KMS-11 (cell line): ENCODE measurements around the gene USP3.
A peak's percentile ranks its signal among the peaks of the same experiment; 100 is the strongest.

Experiments used
- H2AFZ ChIP-seq: fragments of 200-600 bp; sonication (generic); 2 replicates; pipeline ENCODE4 v1.6.1; 2016; ENCODE audit warnings: antibody characterized with exemption, mixed run types, low read depth
- H3K27ac ChIP-seq: fragments of 200-600 bp; sonication (generic); 2 replicates; pipeline ENCODE4 v1.6.1; 2016; ENCODE audit warnings: mild to moderate bottlenecking, mixed run types
- H3K27me3 ChIP-seq: fragments of 200-600 bp; sonication (generic); 2 replicates; pipeline ENCODE4 v1.6.1; 2017; ENCODE audit warnings: mild to moderate bottlenecking, low read depth, mixed run types, moderate library complexity; ENCODE audit not compliant: insufficient read depth
- H3K36me3 ChIP-seq: fragments of 200-600 bp; sonication (generic); 2 replicates; pipeline ENCODE4 v1.6.1; 2017; ENCODE audit warnings: mild to moderate bottlenecking, mixed run types; ENCODE audit not compliant: insufficient read depth
- H3K4me1 ChIP-seq: fragments of 200-600 bp; sonication (generic); 2 replicates; pipeline ENCODE4 v1.6.1; 2016; ENCODE audit warnings: mild to moderate bottlenecking, low read depth, mixed run types; ENCODE audit not compliant: poor library complexity, severe bottlenecking
- H3K4me2 ChIP-seq: fragments of 200-600 bp; sonication (generic); 2 replicates; pipeline ENCODE4 v1.7.0; 2016; ENCODE audit warnings: mild to moderate bottlenecking, mixed run types
- H3K4me3 ChIP-seq: fragments of 200-600 bp; sonication (generic); IDR thresholded peaks from 2 replicates; pipeline ENCODE4 v1.6.1; 2017; ENCODE audit warnings: low read depth, low read length, mixed read lengths; ENCODE audit not compliant: insufficient read depth
- H3K79me2 ChIP-seq: fragments of 200-600 bp; sonication (generic); 2 replicates; pipeline ENCODE4 v1.6.1; 2016; ENCODE audit warnings: low read depth, mixed run types; ENCODE audit not compliant: insufficient read depth
- H3K9ac ChIP-seq: fragments of 200-600 bp; sonication (generic); 2 replicates; pipeline ENCODE4 v1.6.1; 2016; ENCODE audit warnings: mild to moderate bottlenecking, mixed run types
- H4K20me1 ChIP-seq: fragments of 200-600 bp; sonication (generic); 2 replicates; pipeline ENCODE4 v1.6.1; 2016; ENCODE audit warnings: mild to moderate bottlenecking, mixed run types; ENCODE audit not compliant: insufficient read depth
- CTCF ChIP-seq: fragments of 200-600 bp; sonication (generic); conservative IDR thresholded peaks from 2 replicates; pipeline ENCODE4 v1.6.1; 2017; ENCODE audit warnings: low read depth, mild to moderate bottlenecking, antibody characterized with exemption, low read length, moderate library complexity, mixed read lengths

The USP3 gene

GRCh38 chr15:63596676-63597037, 92.3 kb downstream of the USP3 start:
- TF ChIP-seq CTCF, result no peak
- H3K27me3 ChIP-seq, result no peaks in the 10 kb centered on the region
- H3K4me2 ChIP-seq, result no peak overlapping the region
- no peaks in the 10 kb centered on the region for H3K36me3 ChIP-seq
- no peak overlapping the region for H2AFZ ChIP-seq
- H3K27ac ChIP-seq, result no peak overlapping the region
- H3K4me3 ChIP-seq, result no peak overlapping the region
- H4K20me1 ChIP-seq, result no peaks in the 10 kb centered on the region
- peaks cover 19% of the 10 kb centered on the region for H3K4me1 ChIP-seq
- H3K9ac ChIP-seq, result no peak overlapping the region
- no peaks in the 10 kb centered on the region for H3K79me2 ChIP-seq

- Histone ChIP-seq H3K27me3 (no peaks in the 10 kb centered on the region), H3K27ac (no peak within 1 kb of the TSS), H3K4me3 (no peak within 1 kb of the TSS), H3K9ac (no peak within 1 kb of the TSS), H3K79me2 (no peaks in the 10 kb centered on the region), H2AFZ (no peak within 1 kb of the TSS), H4K20me1 (no peaks in the 10 kb centered on the region), H3K4me1 (peaks cover 18% of the 10 kb centered on the region), H3K4me2 (no peak within 1 kb of the TSS), H3K36me3 (no peaks in the 10 kb centered on the region)
- no peak for TF ChIP-seq CTCF
Measured at GRCh38 chr15:63597038-63597790, 92.8 kb downstream of the USP3 start, which contains the start of gene FBXL22. FBXL22 (plus strand) TSS chr15:63597387; CDS start chr15:63597393, 6 bp downstream.

- Histone ChIP-seq H3K27me3 (no peaks in the 10 kb centered on the region), H4K20me1 (no peaks in the 10 kb centered on the region), H3K79me2 (no peaks in the 10 kb centered on the region), H2AFZ (no peak overlapping the region), H3K4me1 (peaks cover 23% of the 10 kb centered on the region), H3K36me3 (no peaks in the 10 kb centered on the region), H3K4me3 (no peak overlapping the region), H3K27ac (no peak overlapping the region), H3K4me2 (no peak overlapping the region), H3K9ac (no peak overlapping the region)
- no peak for TF ChIP-seq CTCF
Measured at GRCh38 chr15:63597821-63598220, 93.4 kb downstream of the USP3 start.

- Histone ChIP-seq H3K4me1 (peaks cover 28% of the 10 kb centered on the region), H3K4me3 (no peak overlapping the region), H3K4me2 (peak overlapping the region; percentile 97), H3K27me3 (no peaks in the 10 kb centered on the region), H2AFZ (0 out of 2 replicates have a peak overlapping the region, but pooled peaks have one; percentile 55), H4K20me1 (no peaks in the 10 kb centered on the region), H3K79me2 (no peaks in the 10 kb centered on the region), H3K36me3 (no peaks in the 10 kb centered on the region), H3K9ac (peak overlapping the region; percentile 86; the same call in 1 of the 2 replicates), H3K27ac (peak overlapping the region; percentile 75; the same call in 1 of the 2 replicates)
- TF ChIP-seq CTCF, result no peak
Measured at GRCh38 chr15:63598473-63599400, 94.3 kb downstream of the USP3 start.
